Thymus (tissue), 11 donors: ENCODE data around the gene TSPAN4. TPM values are rescaled to one million over a fixed set of nuclear protein-coding genes. Genes with fewer than 3 reads are reported as not detected.

Source experiments
- DNase-seq, 9 donors: peaks; one replicate each; pipeline ENCODE4 v3.0.0-alpha.2; 2013; ENCODE audit warnings: low spot score in 9 of 9, low read depth in 6 of 9, missing footprints in 1 of 9
- H3K27ac ChIP-seq, 2 donors: one replicate each; pipeline ENCODE4 v1.5.1; 2013; ENCODE audit warnings: control low read depth in 1 of 2, low read depth in 1 of 2, low read length in 1 of 2, mild to moderate bottlenecking in 1 of 2, moderate library complexity in 1 of 2
- H3K27me3 ChIP-seq, 2 donors: one replicate each; pipeline ENCODE4 v1.5.1; 2013; ENCODE audit warnings: low read length in 1 of 2; ENCODE audit not compliant: control insufficient read depth in 2 of 2, insufficient read depth in 1 of 2
- H3K36me3 ChIP-seq, 2 donors: one replicate each; pipeline ENCODE4 v1.5.1; 2013; ENCODE audit warnings: low read length in 1 of 2, mild to moderate bottlenecking in 1 of 2, moderate library complexity in 1 of 2; ENCODE audit not compliant: control insufficient read depth in 2 of 2, insufficient read depth in 2 of 2
- H3K4me1 ChIP-seq, 2 donors: one replicate each; pipeline ENCODE4 v1.5.1; 2013; ENCODE audit warnings: low read length in 2 of 2; ENCODE audit not compliant: control insufficient read depth in 2 of 2, insufficient read depth in 2 of 2
- H3K4me3 ChIP-seq, 2 donors: one replicate each; pipeline ENCODE4 v1.5.1; 2013; ENCODE audit warnings: low read length in 2 of 2, control low read depth in 1 of 2, mild to moderate bottlenecking in 1 of 2
- H3K9me3 ChIP-seq, 2 donors: one replicate each; pipeline ENCODE4 v1.5.1; 2013; ENCODE audit warnings: low read length in 1 of 2, mild to moderate bottlenecking in 1 of 2; ENCODE audit not compliant: control insufficient read depth in 2 of 2, insufficient read depth in 1 of 2
- WGBS: extraction: QIAGEN DNeasy Blood & Tissue Kit; methylation state at CpG from one replicate; pipeline ENCODE4 v1.1.7; 2013; 5-methylcytosine and 5-hydroxymethylcytosine counted together
- polyA plus RNA-seq: library from polyadenylated mRNA; stranded (reverse); fragments of 200-250 nt; gene quantifications from one replicate; pipeline ENCODE4 v1.2.3, GENCODE V29; 2013
- total RNA-seq: library from RNA; stranded (reverse); fragments of 120-200 nt; gene quantifications from one replicate; pipeline ENCODE4 v1.2.4, GENCODE V29; 2013
- donor health status: healthy.

The TSPAN4 gene
- total and polyA plus RNA-seq, 2 donors, result 22.2 to 56.7 TPM

GRCh38 chr11:884578-885070, 42.0 kb downstream of the TSPAN4 start:
- Histone ChIP-seq H3K27me3 (no peaks in the 10 kb centered on the region), H3K36me3 (peaks cover 14 to 32% of the 10 kb centered on the region in 2 donors), H3K4me1 (no peaks in the 10 kb centered on the region), H3K27ac (no peak overlapping the region), H3K4me3 (no peak overlapping the region), H3K9me3 (no peaks in the 10 kb centered on the region)
- no peak for DNase-seq
- WGBS, result 91% methylated on average over 16 of the region's 16 CpGs

GRCh38 chr11:886568-886967, 43.9 kb downstream of the TSPAN4 start:
- 97% methylated on average over 17 of the region's 17 CpGs for WGBS
- no peak for DNase-seq
- Histone ChIP-seq H3K4me3 (no peak overlapping the region), H3K36me3 (peaks cover 4 to 27% of the 10 kb centered on the region in 2 donors), H3K4me1 (no peaks in the 10 kb centered on the region), H3K27me3 (no peaks in the 10 kb centered on the region), H3K27ac (no peak overlapping the region), H3K9me3 (no peaks in the 10 kb centered on the region)

GRCh38 chr11:887589-887988, 44.9 kb downstream of the TSPAN4 start:
- Histone ChIP-seq H3K4me1 (no peaks in the 10 kb centered on the region), H3K36me3 (peaks cover 4 to 29% of the 10 kb centered on the region in 2 donors), H3K27ac (no peak overlapping the region), H3K27me3 (no peaks in the 10 kb centered on the region), H3K9me3 (no peaks in the 10 kb centered on the region), H3K4me3 (no peak overlapping the region)
- DNase-seq, result no peak
- WGBS, result 98% methylated on average over 14 of the region's 14 CpGs

GRCh38 chr11:888310-889212, 45.9 kb downstream of the TSPAN4 start:
- Histone ChIP-seq H3K27me3 (no peaks in the 10 kb centered on the region), H3K4me3 (no peak overlapping the region), H3K9me3 (no peaks in the 10 kb centered on the region), H3K4me1 (no peaks in the 10 kb centered on the region), H3K27ac (no peak overlapping the region), H3K36me3 (peaks cover 2 to 23% of the 10 kb centered on the region in 2 donors)
- DNase-seq, result no peak
- WGBS, result 95% methylated on average over 45 of the region's 45 CpGs

- Histone ChIP-seq H3K4me1 (no peaks in the 10 kb centered on the region), H3K4me3 (no peak overlapping the region), H3K9me3 (no peaks in the 10 kb centered on the region), H3K27me3 (no peaks in the 10 kb centered on the region), H3K36me3 (peaks cover 2 to 17% of the 10 kb centered on the region in 2 donors), H3K27ac (no peak overlapping the region)
- WGBS, result 98% methylated on average over 13 of the region's 13 CpGs
- no peak for DNase-seq
These were observed 46.6 kb downstream of the TSPAN4 start for GRCh38 chr11:889257-889656.

GRCh38 chr11:889687-890475, 47.2 kb downstream of the TSPAN4 start:
- no peak for DNase-seq
- WGBS, result 96% methylated on average over 32 of the region's 32 CpGs
- Histone ChIP-seq H3K4me3 (no peak overlapping the region), H3K27me3 (no peaks in the 10 kb centered on the region), H3K4me1 (no peaks in the 10 kb centered on the region), H3K27ac (no peak overlapping the region), H3K36me3 (peaks cover 2 to 17% of the 10 kb centered on the region in 2 donors), H3K9me3 (no peaks in the 10 kb centered on the region)

GRCh38 chr11:890794-891540, 48.3 kb downstream of the TSPAN4 start:
- Histone ChIP-seq H3K4me3 (no peak overlapping the region), H3K9me3 (no peaks in the 10 kb centered on the region), H3K27ac (no peak overlapping the region), H3K36me3 (peaks cover 2 to 13% of the 10 kb centered on the region in 2 donors), H3K27me3 (no peaks in the 10 kb centered on the region), H3K4me1 (no peaks in the 10 kb centered on the region)
- 94% methylated on average over 27 of the region's 27 CpGs for WGBS
- DNase-seq, result no peak

GRCh38 chr11:893008-893654, 50.5 kb downstream of the TSPAN4 start:
- no peaks in the 10 kb centered on the region for H3K9me3 ChIP-seq
- H3K27ac ChIP-seq, result no peak overlapping the region
- peaks cover 2 to 7% of the 10 kb centered on the region in 2 donors for H3K36me3 ChIP-seq
- H3K4me1 ChIP-seq, result no peaks in the 10 kb centered on the region
- H3K4me3 ChIP-seq, result no peak overlapping the region
- WGBS, result 96% methylated on average over 13 of the region's 13 CpGs
- no peaks in the 10 kb centered on the region for H3K27me3 ChIP-seq
- no peak for DNase-seq
